GM19240 (cell line): ENCODE measurements around the gene FOXL2.

ENCODE experiments used
- DNase-seq: peaks from one replicate; pipeline ENCODE4 v3.0.0; 2011; ENCODE audit warnings: low spot score; ENCODE audit not compliant: insufficient read length

The FOXL2 gene

GRCh38 chr3:138946663-138947494, at the start of gene FOXL2, which contains the start of gene FOXL2NB:
Gene FOXL2, minus strand, starts transcription at chr3:138947137. Its CDS starts 415 bp downstream, at chr3:138946722.
Gene FOXL2NB, plus strand, starts transcription at chr3:138947217. Its CDS starts 148 bp downstream, at chr3:138947365.
- no peak for DNase-seq

- no peak for DNase-seq
Observed at GRCh38 chr3:138995706-138996105, 48.8 kb upstream of the FOXL2 start.

- no peak for DNase-seq
Observed at GRCh38 chr3:138987181-138987580, 40.2 kb upstream of the FOXL2 start.

GRCh38 chr3:138985932-138986331, 39.0 kb upstream of the FOXL2 start:
- no peak for DNase-seq

- DNase-seq, result no peak
Observed at GRCh38 chr3:138984816-138985215, 37.9 kb upstream of the FOXL2 start.

- no peak for DNase-seq
Observed at GRCh38 chr3:138976047-138976446, 29.1 kb upstream of the FOXL2 start.

- DNase-seq, result no peak
Observed at GRCh38 chr3:138975351-138975750, 28.4 kb upstream of the FOXL2 start.

GRCh38 chr3:138974462-138974861, 27.5 kb upstream of the FOXL2 start:
- DNase-seq, result no peak

- DNase-seq, result no peak
Observed at GRCh38 chr3:138972941-138973340, 26.0 kb upstream of the FOXL2 start.

GRCh38 chr3:138971766-138972320, 24.9 kb upstream of the FOXL2 start:
- DNase-seq, result no peak

- no peak for DNase-seq
Observed at GRCh38 chr3:138964923-138965322, 18.0 kb upstream of the FOXL2 start.

- DNase-seq, result no peak
Observed at GRCh38 chr3:138964264-138964663, 17.3 kb upstream of the FOXL2 start.

GRCh38 chr3:138962854-138963560, 16.1 kb upstream of the FOXL2 start:
- no peak for DNase-seq

GRCh38 chr3:138960417-138960852, 13.5 kb upstream of the FOXL2 start:
- no peak for DNase-seq

GRCh38 chr3:138950701-138951100, 3.8 kb upstream of the FOXL2 start:
- DNase-seq, result no peak

GRCh38 chr3:138950006-138950644, 3.2 kb upstream of the FOXL2 start:
- DNase-seq, result no peak

GRCh38 chr3:138949445-138950005, 2.6 kb upstream of the FOXL2 start:
- DNase-seq, result no peak

- DNase-seq, result no peak
Observed at GRCh38 chr3:138949002-138949418, 2.1 kb upstream of the FOXL2 start.

GRCh38 chr3:138948371-138949001, 1.5 kb upstream of the FOXL2 start:
- DNase-seq, result no peak

- no peak for DNase-seq
Observed at GRCh38 chr3:138947495-138948121, 671 bp upstream of the FOXL2 start.
